SIG-M5 treated with dmso at 0.1 percent for 504 hours (cell line): Measurements from ENCODE around the gene STX8.

Experiments used
- DNase-seq: peaks from one replicate; lab custom pipeline; 2025; ENCODE audit not compliant: unreplicated experiment; lab: John Stamatoyannopoulos, UW

The STX8 gene

GRCh38 chr17:9230346-9230745 lies 345.3 kb downstream of the STX8 start:
- no peak for DNase-seq

- DNase-seq: no peak
These were observed 345.8 kb downstream of the STX8 start for GRCh38 chr17:9229826-9230201.

- DNase-seq: no peak
These were observed 346.3 kb downstream of the STX8 start for GRCh38 chr17:9229160-9229825.

GRCh38 chr17:9228408-9229159 lies 347.0 kb downstream of the STX8 start:
- no peak for DNase-seq

- no peak for DNase-seq
These were observed 347.7 kb downstream of the STX8 start for GRCh38 chr17:9227819-9228407.

GRCh38 chr17:9226794-9227135 lies 348.9 kb downstream of the STX8 start:
- no peak for DNase-seq

- DNase-seq: no peak
These were observed 349.4 kb downstream of the STX8 start for GRCh38 chr17:9226130-9226793.

- DNase-seq: no peak
These were observed 350.1 kb downstream of the STX8 start for GRCh38 chr17:9225305-9226101.

- no peak for DNase-seq
These were observed 351.1 kb downstream of the STX8 start for GRCh38 chr17:9224485-9224884.

- no peak for DNase-seq
These were observed 352.1 kb downstream of the STX8 start for GRCh38 chr17:9223531-9223930.

- no peak for DNase-seq
These were observed 353.8 kb downstream of the STX8 start for GRCh38 chr17:9221922-9222180.

- DNase-seq: no peak
These were observed 354.3 kb downstream of the STX8 start for GRCh38 chr17:9221147-9221921.

- DNase-seq: no peak
These were observed 355.0 kb downstream of the STX8 start for GRCh38 chr17:9220398-9221146.

- no peak for DNase-seq
These were observed 355.8 kb downstream of the STX8 start for GRCh38 chr17:9219631-9220397.

GRCh38 chr17:9218911-9219310 lies 356.7 kb downstream of the STX8 start:
- no peak for DNase-seq

GRCh38 chr17:9218064-9218635 lies 357.5 kb downstream of the STX8 start:
- no peak for DNase-seq

- no peak for DNase-seq
These were observed 358.2 kb downstream of the STX8 start for GRCh38 chr17:9217151-9218056.

GRCh38 chr17:9215465-9215864 lies 360.2 kb downstream of the STX8 start:
- DNase-seq: no peak
